Measurements from ENCODE around the gene CSNK2A1.
A peak's percentile ranks its signal among the peaks of the same experiment; 100 is the strongest.

Gene CSNK2A1

DNA sequence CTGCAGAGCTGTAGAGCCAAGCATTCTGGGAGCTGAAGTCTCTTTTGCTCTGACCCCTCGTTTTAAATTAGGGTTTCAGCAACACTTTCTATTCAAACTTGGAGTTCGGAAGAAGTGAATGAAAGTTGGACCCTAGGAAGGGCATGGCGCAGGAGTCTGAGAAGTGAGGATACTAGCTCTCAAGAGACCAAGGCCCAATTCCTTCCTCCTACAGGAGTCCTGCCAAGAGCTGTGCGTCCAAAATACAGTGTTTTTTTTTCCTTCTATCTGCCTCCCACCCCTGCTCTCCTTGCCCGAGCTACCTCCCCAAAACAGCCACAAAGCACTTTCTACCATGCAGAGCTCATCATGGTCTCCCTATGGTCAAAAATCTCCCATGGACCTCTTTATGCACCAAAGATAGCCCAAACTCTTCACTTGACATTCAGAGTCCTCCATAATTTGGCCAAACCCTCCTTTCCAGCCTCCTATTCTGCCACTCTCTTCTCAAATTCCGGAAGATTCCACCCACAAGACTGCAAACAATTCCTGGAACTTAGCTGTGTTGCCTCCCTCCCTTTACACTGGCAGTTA is 649 bp upstream of the CSNK2A1 start:
- no peaks in the 10 kb centered on the region for H3K9me3 ChIP-seq (ENCODE audit: severe bottlenecking)

DNA sequence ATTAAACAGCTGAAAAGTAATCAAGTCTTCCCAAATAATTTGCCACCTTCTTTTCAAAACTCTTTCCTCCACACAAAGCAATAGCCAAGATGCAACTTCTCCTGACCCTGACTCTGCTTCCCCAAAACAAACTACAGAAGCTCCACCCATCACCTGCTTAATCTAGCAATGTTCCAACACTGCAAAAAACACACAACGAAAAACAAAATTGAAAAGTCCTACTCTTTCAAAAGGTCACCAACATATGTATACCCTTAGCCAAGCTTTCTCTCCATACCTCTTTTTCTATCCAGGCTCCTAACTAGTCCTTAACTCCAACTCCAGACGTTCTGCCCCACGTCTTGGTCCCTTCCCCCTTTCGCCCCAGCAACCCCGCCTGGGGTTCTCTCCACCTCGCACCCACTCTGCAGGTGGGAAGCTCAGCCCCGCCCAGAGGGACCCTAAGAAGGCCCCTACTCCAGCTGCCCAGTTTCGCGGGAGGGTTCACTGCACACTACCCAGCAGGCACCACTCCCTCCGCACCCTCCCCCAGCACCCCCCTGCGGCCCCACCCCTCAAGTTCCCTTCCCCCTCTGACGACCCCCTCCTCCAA is 717 bp downstream of the CSNK2A1 start:
- peaks cover 29% of the 10 kb centered on the region for H3K36me3 ChIP-seq (ENCODE audit: low read depth)
- H3K4me1 ChIP-seq (ENCODE audit: insufficient read depth, poor library complexity, severe bottlenecking), result peaks cover 5% of the 10 kb centered on the region
- H3K9me3 ChIP-seq (ENCODE audit: severe bottlenecking), result no peaks in the 10 kb centered on the region
- H3K27me3 ChIP-seq (ENCODE audit: insufficient read depth, poor library complexity, severe bottlenecking), result no peaks in the 10 kb centered on the region
- ATAC-seq (ENCODE audit: low read depth) (peak; percentile 8; the same call in 1 of the 3 replicates), DNase-seq (ENCODE audit: low spot score) (no peak)
- H3K27ac ChIP-seq (ENCODE audit: poor library complexity, severe bottlenecking), result peak overlapping the region; percentile 56
- TF ChIP-seq, protein P1, sequence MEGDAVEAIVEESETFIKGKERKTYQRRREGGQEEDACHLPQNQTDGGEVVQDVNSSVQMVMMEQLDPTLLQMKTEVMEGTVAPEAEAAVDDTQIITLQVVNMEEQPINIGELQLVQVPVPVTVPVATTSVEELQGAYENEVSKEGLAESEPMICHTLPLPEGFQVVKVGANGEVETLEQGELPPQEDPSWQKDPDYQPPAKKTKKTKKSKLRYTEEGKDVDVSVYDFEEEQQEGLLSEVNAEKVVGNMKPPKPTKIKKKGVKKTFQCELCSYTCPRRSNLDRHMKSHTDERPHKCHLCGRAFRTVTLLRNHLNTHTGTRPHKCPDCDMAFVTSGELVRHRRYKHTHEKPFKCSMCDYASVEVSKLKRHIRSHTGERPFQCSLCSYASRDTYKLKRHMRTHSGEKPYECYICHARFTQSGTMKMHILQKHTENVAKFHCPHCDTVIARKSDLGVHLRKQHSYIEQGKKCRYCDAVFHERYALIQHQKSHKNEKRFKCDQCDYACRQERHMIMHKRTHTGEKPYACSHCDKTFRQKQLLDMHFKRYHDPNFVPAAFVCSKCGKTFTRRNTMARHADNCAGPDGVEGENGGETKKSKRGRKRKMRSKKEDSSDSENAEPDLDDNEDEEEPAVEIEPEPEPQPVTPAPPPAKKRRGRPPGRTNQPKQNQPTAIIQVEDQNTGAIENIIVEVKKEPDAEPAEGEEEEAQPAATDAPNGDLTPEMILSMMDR (IDR thresholded peaks at IDR 0.05; ENCODE audit: poor library complexity, severe bottlenecking), result no peak
- peak overlapping the region; percentile 93 for H3K4me3 ChIP-seq (ENCODE audit: severe bottlenecking)

More for the DNA sequence above, 649 bp upstream of the CSNK2A1 start:
- Histone ChIP-seq H3K36me3 (ENCODE audit: low read depth) (peaks cover 25% of the 10 kb centered on the region), H3K4me1 (ENCODE audit: insufficient read depth, poor library complexity, severe bottlenecking) (peaks cover 5% of the 10 kb centered on the region), H3K27ac (ENCODE audit: poor library complexity, severe bottlenecking) (peak overlapping the region; percentile 56), H3K4me3 (ENCODE audit: severe bottlenecking) (peak overlapping the region; percentile 93), H3K27me3 (ENCODE audit: insufficient read depth, poor library complexity, severe bottlenecking) (no peaks in the 10 kb centered on the region)
- DNase-seq (ENCODE audit: low spot score) (no peak), ATAC-seq (ENCODE audit: low read depth) (no peak)
- TF ChIP-seq, protein P1 (IDR thresholded peaks at IDR 0.05; ENCODE audit: poor library complexity, severe bottlenecking), result no peak

DNA sequence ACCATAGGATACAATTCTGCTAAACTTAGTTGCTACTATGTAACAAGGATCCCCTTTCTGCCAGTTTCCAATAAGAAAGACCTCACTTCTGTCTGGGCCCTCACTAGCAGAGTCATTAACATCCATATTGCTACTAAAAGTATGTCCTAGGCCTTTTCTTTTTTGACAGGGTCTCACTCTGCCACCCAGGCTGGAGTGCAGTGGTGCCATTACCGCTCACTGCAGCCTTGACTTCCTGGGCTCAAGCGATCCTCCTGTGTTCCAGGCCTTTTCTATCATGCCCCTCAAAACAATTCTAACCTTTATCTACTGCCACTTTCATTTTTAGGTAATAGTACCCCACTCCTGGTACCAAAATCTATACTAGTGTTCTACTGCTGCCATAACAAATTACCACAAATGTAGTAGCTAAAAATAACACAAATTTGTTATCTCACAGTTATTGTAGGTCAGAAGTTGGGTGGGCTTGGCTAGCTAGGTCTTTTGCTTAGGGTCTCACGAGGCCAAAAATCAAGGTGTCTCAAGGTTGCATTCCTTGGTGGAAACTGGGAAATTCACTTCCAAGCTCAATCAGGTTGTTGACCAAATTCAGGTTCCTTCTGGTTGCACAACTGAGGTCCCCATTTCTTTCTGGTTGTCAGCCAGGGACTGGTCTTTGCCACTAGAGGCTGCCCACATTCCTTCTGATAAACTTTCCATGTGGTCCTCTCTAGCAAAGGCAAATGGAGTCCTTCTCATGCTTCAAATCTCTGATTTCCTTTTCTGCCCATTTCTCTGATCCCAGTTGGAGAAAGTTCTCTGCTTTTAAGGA is 3.0 kb downstream of the CSNK2A1 start:
- Histone ChIP-seq H3K4me3 (ENCODE audit: severe bottlenecking) (no peak overlapping the region), H3K9me3 (ENCODE audit: severe bottlenecking) (no peaks in the 10 kb centered on the region), H3K36me3 (ENCODE audit: low read depth) (peaks cover 29% of the 10 kb centered on the region), H3K27ac (ENCODE audit: poor library complexity, severe bottlenecking) (no peak overlapping the region), H3K27me3 (ENCODE audit: insufficient read depth, poor library complexity, severe bottlenecking) (no peaks in the 10 kb centered on the region), H3K4me1 (ENCODE audit: insufficient read depth, poor library complexity, severe bottlenecking) (peaks cover 23% of the 10 kb centered on the region)
- TF ChIP-seq, protein P1 (IDR thresholded peaks at IDR 0.05; ENCODE audit: poor library complexity, severe bottlenecking), result no peak
- no peak for ATAC-seq (ENCODE audit: low read depth)
- no peak for DNase-seq (ENCODE audit: low spot score)

DNA sequence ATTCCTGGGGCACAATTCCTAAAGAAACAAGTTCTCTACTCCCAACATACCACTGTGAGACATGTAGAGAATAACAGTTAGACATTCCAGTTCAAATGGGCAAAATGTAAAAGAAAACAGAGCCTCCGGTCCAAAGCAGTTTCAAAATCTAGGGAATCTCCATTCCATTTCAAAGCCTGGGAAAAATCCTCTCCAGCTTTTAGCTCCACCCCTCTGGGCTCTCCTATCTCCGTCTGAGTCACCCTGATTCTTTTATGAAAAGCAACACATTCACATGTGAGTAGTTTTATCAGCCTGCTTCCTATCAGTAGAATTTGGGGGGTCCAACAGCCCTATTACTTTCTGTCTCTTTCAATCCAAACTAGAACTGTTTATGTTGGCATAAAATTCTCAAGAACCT is 3.7 kb downstream of the CSNK2A1 start:
- Histone ChIP-seq H3K27me3 (ENCODE audit: insufficient read depth, poor library complexity, severe bottlenecking) (no peaks in the 10 kb centered on the region), H3K36me3 (ENCODE audit: low read depth) (peaks cover 29% of the 10 kb centered on the region), H3K9me3 (ENCODE audit: severe bottlenecking) (no peaks in the 10 kb centered on the region), H3K4me1 (ENCODE audit: insufficient read depth, poor library complexity, severe bottlenecking) (peaks cover 23% of the 10 kb centered on the region), H3K27ac (ENCODE audit: poor library complexity, severe bottlenecking) (no peak overlapping the region), H3K4me3 (ENCODE audit: severe bottlenecking) (no peak overlapping the region)
- DNase-seq (ENCODE audit: low spot score) (no peak), ATAC-seq (ENCODE audit: low read depth) (no peak)
- TF ChIP-seq, protein P1 (IDR thresholded peaks at IDR 0.05; ENCODE audit: poor library complexity, severe bottlenecking), result no peak
